GM12878 (cell line): ENCODE measurements around the gene STX8. TPM values are rescaled to one million over a fixed set of nuclear protein-coding genes. Genes with fewer than 3 reads are reported as not detected.

ENCODE experiments used
- ATAC-seq: fragments of 200-7000 bp; cut with Tn5 transposase; 3 replicates; pipeline ENCODE4 v1.9.1; 2020; ENCODE audit warnings: mild to moderate bottlenecking, moderate library complexity
- BruUV-seq: library from RNA; stranded (reverse); fragments of 400-500 nt; replicated peaks from 2 replicates; lab custom pipeline; 2021; lab: Mats Ljungman, UMichigan
- CTCF ChIA-PET: fragments of 300-600 bp; sonication (Branson Sonifier 250); formaldehyde crosslinking; extraction: SDS; loops from one replicate; lab custom pipeline; 2021; ENCODE audit warnings: inconsistent platforms; lab: Yijun Ruan, JAX
- POLR2A ChIA-PET: fragments of 350-600 bp; formaldehyde crosslinking; extraction: SDS; loops from one replicate; lab custom pipeline; 2021; ENCODE audit warnings: inconsistent platforms; lab: Charles Lee
- RAD21 ChIA-PET: fragments of 300-600 bp; sonication (Branson Sonifier 250); formaldehyde crosslinking; loops from one replicate; lab custom pipeline; 2023; ENCODE audit warnings: antibody characterized with exemption; ENCODE audit not compliant: unreplicated experiment; lab: Charles Lee
- SMC1A ChIA-PET: fragments of 300-600 bp; sonication (Branson Sonifier 250); formaldehyde crosslinking; loops from one replicate; lab custom pipeline; 2023; ENCODE audit not compliant: unreplicated experiment, uncharacterized antibody; lab: Charles Lee
- DNase-seq: peaks from one replicate; pipeline ENCODE4 v3.0.0-alpha.2; 2011; ENCODE audit warnings: low read depth, low spot score
- FAIRE-seq: peaks from 3 replicates; lab custom pipeline; 2011; peaks lifted over from hg19 to GRCh38; lab: Jason Lieb, UNC
- H2AFZ ChIP-seq: 2 replicates; pipeline ENCODE4 v1.6.0; 2011; ENCODE audit warnings: low read depth, low read length, control low read depth; ENCODE audit not compliant: control insufficient read depth
- H3K27ac ChIP-seq: 2 replicates; pipeline ENCODE4 v1.5.1; 2011; ENCODE audit warnings: control low read depth; ENCODE audit not compliant: control insufficient read depth, insufficient read depth
- H3K27me3 ChIP-seq, 2 experiments: replicated peaks in 1 of 2; 2 replicates each; pipeline versions ENCODE4 v1.6.0 to v1.6.1; 2011; ENCODE audit warnings: low read length in 1 of 2; ENCODE audit not compliant: control insufficient read depth in 2 of 2, insufficient read depth in 2 of 2
- H3K36me3 ChIP-seq, 2 experiments: 2 replicates each; pipeline ENCODE4 v1.5.1; 2011; ENCODE audit warnings: low read length in 1 of 2; ENCODE audit not compliant: control insufficient read depth in 2 of 2, insufficient read depth in 2 of 2
- H3K4me1 ChIP-seq: 2 replicates; pipeline ENCODE4 v1.6.1; 2011; ENCODE audit warnings: mild to moderate bottlenecking, low read length, moderate library complexity, mixed read lengths; ENCODE audit not compliant: control insufficient read depth, insufficient read depth
- H3K4me2 ChIP-seq: 2 replicates; pipeline ENCODE4 v1.6.0; 2011; ENCODE audit warnings: control low read depth; ENCODE audit not compliant: control insufficient read depth, insufficient read depth
- H3K4me3 ChIP-seq: fragments of 200-600 bp; sonication (generic); 2 replicates; pipeline ENCODE4 v1.5.1; 2016
- H3K79me2 ChIP-seq: 2 replicates; pipeline ENCODE4 v1.6.0; 2011; ENCODE audit warnings: low read length; ENCODE audit not compliant: control insufficient read depth, insufficient read depth
- H3K9ac ChIP-seq: 2 replicates; pipeline ENCODE4 v1.8.0; 2011; ENCODE audit warnings: low read length, control low read depth, mixed read lengths; ENCODE audit not compliant: control insufficient read depth, insufficient read depth
- H3K9me3 ChIP-seq: replicated peaks from 3 replicates; pipeline ENCODE4 v1.5.1; 2011; ENCODE audit warnings: mild to moderate bottlenecking, low read length; ENCODE audit not compliant: control insufficient read depth, insufficient read depth
- H4K20me1 ChIP-seq: 2 replicates; pipeline ENCODE4 v1.6.0; 2011; ENCODE audit not compliant: control insufficient read depth, insufficient read depth
- ASH2L ChIP-seq: fragments of 300-600, 200-600 bp; sonication (generic); IDR thresholded peaks from 2 replicates; pipeline ENCODE4 v1.6.1; 2017; ENCODE audit warnings: low read depth, mild to moderate bottlenecking, borderline replicate concordance
- CEBPB ChIP-seq, 2 experiments: fragments of 150-350 bp in 1 of 2; IDR thresholded peaks; 2 replicates each; pipeline ENCODE4 v1.6.1; 2012 to 2014; ENCODE audit warnings: low read depth in 2 of 2, low read length in 2 of 2, borderline replicate concordance in 1 of 2, inconsistent platforms in 1 of 2
- CHD4 ChIP-seq: fragments of 200-600 bp; sonication (generic); IDR thresholded peaks from 2 replicates; pipeline ENCODE4 v1.6.1; 2016; ENCODE audit warnings: mild to moderate bottlenecking
- NFXL1 ChIP-seq: fragments of 450-650 bp; IDR thresholded peaks from 2 replicates; pipeline ENCODE4 v1.6.1; 2017; ENCODE audit warnings: antibody characterized with exemption, mild to moderate bottlenecking, borderline replicate concordance
- POLR2AphosphoS2 ChIP-seq: IDR thresholded peaks from 2 replicates; pipeline ENCODE4 v1.6.1; 2011; ENCODE audit warnings: low read depth, mild to moderate bottlenecking, low read length, improper control_type of control experiment, moderate library complexity
- SIN3A ChIP-seq: IDR thresholded peaks from 2 replicates; pipeline ENCODE4 v1.6.1; 2012; ENCODE audit warnings: low read depth, low read length, improper control_type of control experiment
- SIX5 ChIP-seq: IDR thresholded peaks from 2 replicates; pipeline ENCODE4 v1.6.1; 2011; ENCODE audit warnings: mild to moderate bottlenecking, low read depth, low read length, moderate library complexity; ENCODE audit not compliant: severe bottlenecking
- SRF ChIP-seq, 2 experiments: IDR thresholded peaks; 2 replicates each; pipeline ENCODE4 v1.6.1; 2011; ENCODE audit warnings: low read depth in 2 of 2, low read length in 2 of 2, mild to moderate bottlenecking in 1 of 2, moderate library complexity in 1 of 2
- STAT1 ChIP-seq: fragments of 450-650 bp; conservative IDR thresholded peaks from 2 replicates; pipeline ENCODE4 v1.6.1; 2014; ENCODE audit warnings: antibody characterized with exemption, mild to moderate bottlenecking
- WGBS: methylation state at CpG from one replicate; pipeline ENCODE4 v1.1.6; 2016; ENCODE audit warnings: low lambda C conversion rate; ENCODE audit not compliant: insufficient replicate concordance, insufficient coverage; ENCODE audit errors: missing lambda C conversion rate; 5-methylcytosine and 5-hydroxymethylcytosine counted together
- in situ Hi-C: fragments of 300-500 bp; cut with MboI; formaldehyde crosslinking; loops from 9 replicates; pipeline ENCODE4 v1.14.3; 2018; ENCODE audit warnings: mixed read lengths
- intact Hi-C: fragments of 100-400 bp; cut with micrococcal nuclease; formaldehyde crosslinking; loops from one replicate; pipeline ENCODE4 v1.14.2; 2022; ENCODE audit not compliant: unreplicated experiment
- polyA plus RNA-seq, 11 experiments: library from polyadenylated mRNA; depleted of rRNA in 4 of 11; unstranded in 6 of 11; stranded (reverse) in 5 of 11; fragments of >200 nt; fragmentation: Nextera tagmentation in 4 of 11; fragmentation: Illumina TruSeq in 1 of 11; extraction: Ambion mirVana in 4 of 11; extraction: Trizol in 1 of 11; gene quantifications; 1 replicate in 1 of 11; 2 replicates in 10 of 11; pipeline versions ENCODE4 v1.2.1 to v1.2.3, GENCODE V29; 2011 to 2016; ENCODE audit warnings: inconsistent platforms in 2 of 11, missing spikeins in 2 of 11, low read depth in 1 of 11
- total RNA-seq, 4 experiments: library from RNA; depleted of rRNA in 3 of 4; stranded (reverse); fragments of >200 nt in 3 of 4; fragmentation: Illumina TruSeq in 1 of 4; extraction: Trizol in 1 of 4; gene quantifications; 2 replicates each; pipeline versions ENCODE4 v1.2.1 to v1.2.3, GENCODE V29; 2013 to 2021
- TF ChIP-seq, protein P1 (sequence below): fragments of 450-650 bp; IDR thresholded peaks from 2 replicates; pipeline ENCODE4 v1.6.1; 2016; ENCODE audit warnings: mild to moderate bottlenecking
- TF ChIP-seq, protein P2 (sequence below): IDR thresholded peaks from 2 replicates; pipeline ENCODE4 v1.6.1; 2011; ENCODE audit warnings: borderline replicate concordance, low read depth, mild to moderate bottlenecking, moderate library complexity, mixed read lengths, low read length; ENCODE audit not compliant: insufficient read depth; ENCODE audit errors: extremely low read length
- TF ChIP-seq, protein P3 (sequence below): fragments of 450-650 bp; IDR thresholded peaks from 2 replicates; pipeline ENCODE4 v1.6.1; 2017; ENCODE audit warnings: mild to moderate bottlenecking, moderate library complexity

STX8 gene
- total and polyA plus RNA-seq, 10 of the 15 experiments (the other 5 are each of a cell fraction or from before 2014, with no cell fraction given), result 47.9 to 151 (median 72.9) TPM

DNA sequence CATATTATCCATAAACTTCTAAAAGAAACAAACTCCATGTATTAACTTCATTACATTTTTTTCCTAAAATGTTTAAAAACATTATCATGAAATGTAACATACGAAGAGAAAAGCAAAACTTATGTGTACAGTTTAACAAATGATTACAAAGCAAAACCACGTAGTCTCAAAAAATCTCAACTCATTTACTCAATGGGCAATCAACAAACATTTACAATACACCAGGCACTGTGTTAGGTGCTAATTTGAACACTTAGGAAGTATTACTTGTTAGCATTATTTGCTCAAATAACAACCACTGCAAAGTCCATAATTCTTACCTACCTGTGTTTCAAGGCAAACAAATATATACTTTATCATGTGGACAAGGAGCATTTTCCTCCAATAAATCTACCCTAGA is 164.9 kb downstream of the STX8 start:
- 100% methylated on average over 2 of the region's 2 CpGs for WGBS
- no peak overlapping the region for H3K27ac ChIP-seq
- H3K36me3 ChIP-seq, result no peaks in the 10 kb centered on the region
- H3K9ac ChIP-seq, result no peak overlapping the region
- H3K4me1 ChIP-seq, result peaks cover 8% of the 10 kb centered on the region
- TF ChIP-seq SIX5 (no peak), POLR2AphosphoS2 (no peak), SRF (IDR thresholded peaks at IDR 0.05; ENCODE audit: low read depth in 2 of 2, low read length in 2 of 2) (no peak), SIN3A (no peak), STAT1 (no peak), ASH2L (no peak), NFXL1 (no peak), CEBPB (IDR thresholded peaks at IDR 0.05; ENCODE audit: borderline replicate concordance in 1 of 2, low read depth in 2 of 2, low read length in 2 of 2) (no peak), CHD4 (no peak)
- TF ChIP-seq, protein P1, sequence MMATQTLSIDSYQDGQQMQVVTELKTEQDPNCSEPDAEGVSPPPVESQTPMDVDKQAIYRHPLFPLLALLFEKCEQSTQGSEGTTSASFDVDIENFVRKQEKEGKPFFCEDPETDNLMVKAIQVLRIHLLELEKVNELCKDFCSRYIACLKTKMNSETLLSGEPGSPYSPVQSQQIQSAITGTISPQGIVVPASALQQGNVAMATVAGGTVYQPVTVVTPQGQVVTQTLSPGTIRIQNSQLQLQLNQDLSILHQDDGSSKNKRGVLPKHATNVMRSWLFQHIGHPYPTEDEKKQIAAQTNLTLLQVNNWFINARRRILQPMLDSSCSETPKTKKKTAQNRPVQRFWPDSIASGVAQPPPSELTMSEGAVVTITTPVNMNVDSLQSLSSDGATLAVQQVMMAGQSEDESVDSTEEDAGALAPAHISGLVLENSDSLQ, result no peak
- TF ChIP-seq, protein P2, sequence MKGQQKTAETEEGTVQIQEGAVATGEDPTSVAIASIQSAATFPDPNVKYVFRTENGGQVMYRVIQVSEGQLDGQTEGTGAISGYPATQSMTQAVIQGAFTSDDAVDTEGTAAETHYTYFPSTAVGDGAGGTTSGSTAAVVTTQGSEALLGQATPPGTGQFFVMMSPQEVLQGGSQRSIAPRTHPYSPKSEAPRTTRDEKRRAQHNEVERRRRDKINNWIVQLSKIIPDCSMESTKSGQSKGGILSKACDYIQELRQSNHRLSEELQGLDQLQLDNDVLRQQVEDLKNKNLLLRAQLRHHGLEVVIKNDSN, result no peak
- TF ChIP-seq, protein P3, sequence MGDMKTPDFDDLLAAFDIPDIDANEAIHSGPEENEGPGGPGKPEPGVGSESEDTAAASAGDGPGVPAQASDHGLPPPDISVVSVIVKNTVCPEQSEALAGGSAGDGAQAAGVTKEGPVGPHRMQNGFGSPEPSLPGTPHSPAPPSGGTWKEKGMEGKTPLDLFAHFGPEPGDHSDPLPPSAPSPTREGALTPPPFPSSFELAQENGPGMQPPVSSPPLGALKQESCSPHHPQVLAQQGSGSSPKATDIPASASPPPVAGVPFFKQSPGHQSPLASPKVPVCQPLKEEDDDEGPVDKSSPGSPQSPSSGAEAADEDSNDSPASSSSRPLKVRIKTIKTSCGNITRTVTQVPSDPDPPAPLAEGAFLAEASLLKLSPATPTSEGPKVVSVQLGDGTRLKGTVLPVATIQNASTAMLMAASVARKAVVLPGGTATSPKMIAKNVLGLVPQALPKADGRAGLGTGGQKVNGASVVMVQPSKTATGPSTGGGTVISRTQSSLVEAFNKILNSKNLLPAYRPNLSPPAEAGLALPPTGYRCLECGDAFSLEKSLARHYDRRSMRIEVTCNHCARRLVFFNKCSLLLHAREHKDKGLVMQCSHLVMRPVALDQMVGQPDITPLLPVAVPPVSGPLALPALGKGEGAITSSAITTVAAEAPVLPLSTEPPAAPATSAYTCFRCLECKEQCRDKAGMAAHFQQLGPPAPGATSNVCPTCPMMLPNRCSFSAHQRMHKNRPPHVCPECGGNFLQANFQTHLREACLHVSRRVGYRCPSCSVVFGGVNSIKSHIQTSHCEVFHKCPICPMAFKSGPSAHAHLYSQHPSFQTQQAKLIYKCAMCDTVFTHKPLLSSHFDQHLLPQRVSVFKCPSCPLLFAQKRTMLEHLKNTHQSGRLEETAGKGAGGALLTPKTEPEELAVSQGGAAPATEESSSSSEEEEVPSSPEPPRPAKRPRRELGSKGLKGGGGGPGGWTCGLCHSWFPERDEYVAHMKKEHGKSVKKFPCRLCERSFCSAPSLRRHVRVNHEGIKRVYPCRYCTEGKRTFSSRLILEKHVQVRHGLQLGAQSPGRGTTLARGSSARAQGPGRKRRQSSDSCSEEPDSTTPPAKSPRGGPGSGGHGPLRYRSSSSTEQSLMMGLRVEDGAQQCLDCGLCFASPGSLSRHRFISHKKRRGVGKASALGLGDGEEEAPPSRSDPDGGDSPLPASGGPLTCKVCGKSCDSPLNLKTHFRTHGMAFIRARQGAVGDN, result no peak
- ChIA-PET RAD21 (no interaction called here), POLR2A (no interaction called here), CTCF (no interaction called here), SMC1A (no interaction called here)
- H3K27me3 ChIP-seq, result no peaks in the 10 kb centered on the region
- DNase-seq (no peak), ATAC-seq (no peak), FAIRE-seq (no peak)
- peaks cover 5% of the 10 kb centered on the region for H4K20me1 ChIP-seq
- in situ Hi-C loops (no loop called here), intact Hi-C loops (no loop called here)
- no TSS peak for BruUV-seq
- no peak overlapping the region for H3K4me3 ChIP-seq
- H3K9me3 ChIP-seq, result no peaks in the 10 kb centered on the region
- no peaks in the 10 kb centered on the region for H3K79me2 ChIP-seq
- H3K4me2 ChIP-seq, result no peak overlapping the region
- no peak overlapping the region for H2AFZ ChIP-seq
